ENCODE data around the gene KCNH3. TPM values are rescaled to one million over a fixed set of nuclear protein-coding genes. Genes with fewer than 3 reads are reported as not detected.

Gene KCNH3
- total RNA-seq, 2 donors from 2014 or later: 0.10 to 0.28 TPM

- DNase-seq (ENCODE audit: low spot score): no peak
- intact Hi-C loops (cut with DNase I): no loop called here
These were observed 29.8 kb downstream of the KCNH3 start for GRCh38 chr12:49568442-49569162.

- no peak for DNase-seq (ENCODE audit: low spot score)
- intact Hi-C loops (cut with DNase I): no loop called here
These were observed 38.9 kb downstream of the KCNH3 start for GRCh38 chr12:49577589-49578315.

GRCh38 chr12:49578471-49579112 lies 39.8 kb downstream of the KCNH3 start:
- no peak for DNase-seq (ENCODE audit: low spot score)
- intact Hi-C loops (cut with DNase I): no loop called here

GRCh38 chr12:49580572-49581535 lies 42.0 kb downstream of the KCNH3 start:
- DNase-seq (ENCODE audit: low spot score): no peak
- intact Hi-C loops (cut with DNase I): no loop called here

DNA sequence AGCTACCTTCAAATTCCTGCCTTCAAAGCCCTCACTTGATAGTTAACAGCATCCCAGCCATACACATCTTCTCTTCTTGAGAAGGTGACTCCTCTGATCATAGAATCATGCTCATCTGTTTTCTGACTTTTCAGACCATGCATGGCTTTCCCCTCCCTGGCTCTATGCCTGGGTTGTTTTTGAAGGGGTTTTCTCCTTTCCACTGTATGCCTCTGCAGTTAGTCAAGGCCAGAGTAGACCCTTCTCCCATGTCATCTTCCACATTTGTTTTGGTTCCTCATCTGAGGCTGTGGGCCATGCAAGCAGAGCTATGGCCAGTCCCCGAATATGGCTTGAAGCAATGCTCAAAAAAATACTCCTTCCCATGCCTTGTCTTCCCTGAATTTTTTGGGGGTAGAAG lies 43.4 kb downstream of the KCNH3 start:
- intact Hi-C loops (cut with DNase I): no loop called here
- no peak for DNase-seq (ENCODE audit: low spot score)

DNA sequence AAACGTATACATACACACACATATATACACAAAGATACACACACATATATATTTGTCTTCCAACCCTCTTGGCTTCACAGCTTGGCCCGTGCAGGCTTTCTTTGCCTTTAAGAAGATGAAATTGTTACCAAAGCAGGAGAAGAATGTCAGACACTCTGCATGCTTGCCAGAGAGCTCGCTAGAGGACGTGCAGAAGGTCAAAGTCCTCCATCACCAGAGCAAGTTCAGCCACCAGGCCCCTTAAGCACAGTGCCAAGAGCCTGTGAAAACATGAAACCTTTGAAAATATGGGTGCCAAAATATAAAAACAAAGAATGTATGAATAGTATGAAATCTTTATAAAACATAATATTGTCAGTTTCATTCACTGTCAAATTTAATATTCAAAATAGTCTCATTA lies 44.0 kb downstream of the KCNH3 start:
- intact Hi-C loops (cut with DNase I): no loop called here
- no peak for DNase-seq (ENCODE audit: low spot score)

GRCh38 chr12:49583366-49584094 lies 44.7 kb downstream of the KCNH3 start:
- no peak for DNase-seq (ENCODE audit: low spot score)
- intact Hi-C loops (cut with DNase I): no loop called here

DNA sequence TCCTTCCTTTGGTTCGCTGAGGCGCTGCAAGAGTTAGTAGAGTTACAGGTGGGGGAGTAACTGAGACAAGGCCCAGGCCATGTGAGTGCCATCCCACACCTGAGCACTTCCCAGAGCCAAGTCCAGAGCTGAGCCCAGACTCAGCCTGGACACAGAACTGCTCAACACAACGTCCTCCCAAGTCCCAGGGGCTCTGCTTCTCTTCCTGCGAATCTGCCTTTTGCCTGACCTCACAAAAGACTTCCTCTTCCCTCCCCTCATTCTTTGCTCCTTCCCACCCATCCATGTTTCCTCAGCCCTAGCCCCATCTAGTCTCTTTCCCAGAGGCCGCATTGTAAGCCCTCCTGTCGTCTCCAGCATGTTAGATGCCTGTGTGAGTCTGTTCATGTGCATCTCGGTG lies 45.8 kb downstream of the KCNH3 start:
- intact Hi-C loops (cut with DNase I): no loop called here
- DNase-seq (ENCODE audit: low spot score): no peak

DNA sequence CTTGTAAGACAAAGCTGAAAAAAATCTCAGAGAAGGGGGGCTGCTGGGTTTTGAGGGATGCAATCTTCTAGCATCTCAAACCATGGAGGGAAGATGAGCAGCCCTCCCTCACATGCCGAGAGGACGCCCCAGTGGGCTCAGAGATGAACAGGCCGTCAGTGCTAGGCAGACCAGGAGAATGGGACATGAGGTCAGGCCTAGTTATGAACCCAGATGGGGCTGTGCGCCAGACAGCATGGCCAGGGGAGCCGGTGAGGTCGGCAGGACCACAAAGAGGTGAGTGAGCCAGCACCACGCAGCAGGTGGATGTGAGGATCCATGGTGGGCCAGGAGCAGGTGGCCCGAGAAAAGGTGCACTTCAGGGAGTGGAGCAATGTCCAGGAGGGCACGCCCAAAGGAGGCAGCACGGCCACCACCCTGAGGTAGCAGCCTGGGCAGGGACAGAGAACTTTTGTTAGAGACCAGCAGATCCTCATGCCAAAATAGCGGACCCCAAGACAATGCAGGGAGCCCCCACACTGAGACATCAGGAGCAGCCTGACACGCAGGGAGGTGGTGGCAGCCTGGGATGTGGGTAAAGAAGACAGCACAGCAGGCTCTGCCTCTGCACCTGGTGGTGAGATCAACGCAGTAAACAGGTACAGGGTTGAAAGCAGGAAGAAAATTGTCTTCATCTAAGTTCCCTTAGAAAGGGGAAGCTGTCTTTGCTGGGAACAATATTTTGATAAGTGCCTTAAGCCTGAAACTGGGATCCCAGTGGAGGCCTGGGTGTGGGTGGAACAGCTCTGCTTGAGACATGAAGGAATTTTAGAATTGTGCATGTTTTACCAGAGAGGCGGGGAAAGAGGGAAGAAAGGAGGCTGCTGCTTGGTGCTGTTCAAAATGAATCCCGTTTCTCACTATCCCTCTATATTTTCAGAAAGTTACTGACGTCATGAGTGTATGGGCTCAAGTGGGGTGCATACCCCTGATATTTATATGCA lies 46.9 kb downstream of the KCNH3 start:
- intact Hi-C loops (cut with DNase I): loop anchor here in 1 of 2 donors (5.0 kb wide), 1 partner anchor 1627 kb away; no protein-coding TSS in a partner anchor
- no peak for DNase-seq (ENCODE audit: low spot score)

DNA sequence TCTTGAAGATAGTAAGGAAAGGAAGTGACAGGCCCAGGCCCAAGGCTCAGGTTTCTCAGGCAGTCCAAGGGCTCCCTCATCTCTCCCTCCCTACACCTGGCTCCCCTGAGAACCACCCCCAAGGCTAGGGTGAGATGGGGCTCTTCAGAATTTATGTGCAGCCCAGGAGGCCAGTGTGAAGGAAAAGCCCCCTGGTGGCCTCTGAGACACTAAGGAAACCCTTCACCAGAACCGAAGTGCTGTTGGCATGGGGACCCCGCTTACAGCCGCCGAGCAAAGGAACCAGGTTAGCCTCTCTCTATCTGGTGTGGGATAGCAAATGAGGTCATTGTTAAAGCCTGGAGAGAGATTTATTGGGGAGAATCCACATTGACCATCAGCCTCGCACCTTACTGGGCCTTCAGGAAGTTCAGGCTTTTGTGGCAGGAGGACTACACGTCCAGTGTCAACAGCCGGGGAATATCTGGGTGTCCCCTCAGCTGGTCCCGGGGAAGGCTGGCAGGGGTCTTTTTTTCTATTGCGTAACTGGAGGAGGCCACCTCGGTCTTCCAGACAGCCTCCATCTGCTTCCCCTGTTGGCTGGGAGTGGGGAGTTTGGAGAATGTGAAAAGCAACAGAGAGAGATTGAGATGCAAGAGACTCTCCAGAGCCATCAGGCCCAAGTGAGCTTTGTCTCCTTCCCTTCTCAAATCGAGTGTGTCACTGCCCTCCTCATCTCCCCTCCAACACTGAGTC lies 48.5 kb downstream of the KCNH3 start:
- intact Hi-C loops (cut with DNase I): loop anchor here in 1 of 2 donors (5.0 kb wide), 1 partner anchor 1625 kb away; no protein-coding TSS in a partner anchor
- no peak for DNase-seq (ENCODE audit: low spot score)

GRCh38 chr12:49588281-49588680 lies 49.5 kb downstream of the KCNH3 start:
- DNase-seq (ENCODE audit: low spot score): no peak

DNA sequence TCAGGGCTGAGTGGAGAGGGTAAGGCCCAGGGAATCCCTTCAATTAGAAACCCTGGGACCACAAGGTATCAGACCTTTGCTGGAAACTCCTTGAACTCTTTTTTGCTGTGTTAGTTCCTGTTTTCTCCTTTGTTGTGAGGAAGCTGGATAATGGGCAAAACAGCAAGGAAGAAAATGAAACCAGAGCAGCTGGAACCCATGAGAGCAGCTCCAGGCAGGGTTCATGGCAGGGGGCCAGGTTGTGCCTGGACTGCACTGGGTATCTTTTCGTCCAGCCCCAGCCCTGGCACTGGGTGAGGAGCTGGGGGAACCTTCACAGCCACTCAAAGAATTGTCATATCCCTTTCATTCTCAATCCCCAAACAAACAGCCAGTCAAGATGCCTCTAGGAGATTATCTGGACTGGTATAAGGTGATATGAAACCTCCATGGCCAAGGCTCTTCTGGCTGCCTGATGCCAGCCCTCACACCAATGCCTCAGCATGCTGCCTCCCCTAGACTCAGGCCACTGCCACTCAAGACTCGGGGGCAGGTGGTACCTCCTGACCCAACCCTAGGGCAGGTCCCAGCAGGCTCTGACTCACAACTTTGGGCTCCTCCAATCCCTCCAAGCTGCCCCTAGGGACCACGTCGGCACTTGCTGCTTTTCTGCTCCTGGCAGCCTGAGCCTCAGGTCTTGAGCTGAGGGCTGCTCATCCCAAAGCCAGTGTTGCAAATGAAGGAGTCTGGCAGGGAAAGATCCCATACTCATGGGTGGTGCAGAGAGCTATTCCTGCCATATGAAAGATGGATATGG lies 50.1 kb downstream of the KCNH3 start:
- intact Hi-C loops (cut with DNase I): loop anchor here in 1 of 2 donors (5.0 kb wide), 1 partner anchor 1623 kb away; no protein-coding TSS in a partner anchor
- DNase-seq (ENCODE audit: low spot score): no peak

More at GRCh38 chr12:49588281-49588680, 49.5 kb downstream of the KCNH3 start:
- intact Hi-C loops (cut with DNase I): loop anchor here in 1 of 2 donors (5.0 kb wide), 1 partner anchor 1624 kb away; no protein-coding TSS in a partner anchor

GRCh38 chr12:49598527-49598926 lies 59.7 kb downstream of the KCNH3 start:
- intact Hi-C loops (cut with DNase I): no loop called here
- DNase-seq (ENCODE audit: low spot score): no peak

- intact Hi-C loops (cut with DNase I): loop anchor here in 1 of 2 donors (2.0 kb wide), 1 partner anchor 43 kb away; no protein-coding TSS in a partner anchor
- DNase-seq (ENCODE audit: low spot score): no peak
These were observed 61.1 kb downstream of the KCNH3 start for GRCh38 chr12:49599961-49600360.

DNA sequence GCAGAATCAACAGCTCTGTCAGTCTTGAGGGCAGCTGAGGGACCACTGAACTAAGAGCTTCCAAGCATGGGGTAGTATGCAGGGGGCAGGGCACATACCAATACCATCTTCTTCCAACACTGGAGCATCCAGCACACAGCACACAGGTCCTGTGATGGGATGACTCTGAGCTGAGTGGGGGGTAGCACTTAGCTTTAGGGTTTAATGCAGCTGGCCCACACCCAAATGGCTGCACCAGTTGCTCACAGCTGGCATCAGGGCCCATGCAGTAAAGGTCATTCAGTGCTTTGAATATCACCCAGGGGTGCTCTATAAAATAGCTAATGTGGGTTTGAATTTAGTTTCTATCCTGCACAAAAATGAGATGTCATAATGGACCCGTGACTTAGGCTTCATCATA lies 64.9 kb downstream of the KCNH3 start:
- intact Hi-C loops (cut with DNase I): no loop called here
- DNase-seq (ENCODE audit: low spot score): no peak

GRCh38 chr12:49604856-49605255 lies 66.0 kb downstream of the KCNH3 start:
- intact Hi-C loops (cut with DNase I): no loop called here
- DNase-seq (ENCODE audit: low spot score): no peak
